Measurements from ENCODE around the gene HELQ. TPM values are rescaled to one million over a fixed set of nuclear protein-coding genes. Genes with fewer than 3 reads are reported as not detected.
A peak's percentile ranks its signal among the peaks of the same experiment; 100 is the strongest.

HELQ gene
- total and polyA plus RNA-seq, 9 of the 15 experiments (the other 6 are each of a cell fraction or from before 2014, with no cell fraction given), result 3.5 to 15.2 (median 11.9) TPM

- TF ChIP-seq, protein P1, sequence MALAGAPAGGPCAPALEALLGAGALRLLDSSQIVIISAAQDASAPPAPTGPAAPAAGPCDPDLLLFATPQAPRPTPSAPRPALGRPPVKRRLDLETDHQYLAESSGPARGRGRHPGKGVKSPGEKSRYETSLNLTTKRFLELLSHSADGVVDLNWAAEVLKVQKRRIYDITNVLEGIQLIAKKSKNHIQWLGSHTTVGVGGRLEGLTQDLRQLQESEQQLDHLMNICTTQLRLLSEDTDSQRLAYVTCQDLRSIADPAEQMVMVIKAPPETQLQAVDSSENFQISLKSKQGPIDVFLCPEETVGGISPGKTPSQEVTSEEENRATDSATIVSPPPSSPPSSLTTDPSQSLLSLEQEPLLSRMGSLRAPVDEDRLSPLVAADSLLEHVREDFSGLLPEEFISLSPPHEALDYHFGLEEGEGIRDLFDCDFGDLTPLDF (CRISPR knock-in tag; IDR thresholded peaks at IDR 0.05), result peak; percentile 55; the same call in 1 of the 2 replicates
- TF ChIP-seq CEBPG (CRISPR knock-in tag; IDR thresholded peaks at IDR 0.05) (no peak), CEBPG (tag; conservative IDR thresholded peaks at IDR 0.05 in 1 of 2, IDR thresholded peaks at IDR 0.05 in 1 of 2) (no peak), MLX (CRISPR knock-in tag; conservative IDR thresholded peaks at IDR 0.05) (0 out of 4 replicates have a peak, but pooled peaks of 1 of the 2 experiments have one; percentile 48), FOXA3 (CRISPR knock-in tag; conservative IDR thresholded peaks at IDR 0.05 in 1 of 2, IDR thresholded peaks at IDR 0.05 in 1 of 2) (no peak), FOXP1 (CRISPR knock-in tag; IDR thresholded peaks at IDR 0.05) (0 out of 2 replicates have a peak, but pooled peaks have one; percentile 46), ZNF384 (IDR thresholded peaks at IDR 0.05; ENCODE audit: low read depth, low read length) (no peak), RBFOX2 (IDR thresholded peaks at IDR 0.05; ENCODE audit: low read depth, low read length) (peak; percentile 89), ESRRB (CRISPR knock-in tag; IDR thresholded peaks at IDR 0.05; ENCODE audit: borderline replicate concordance) (no peak), POLR3A (IDR thresholded peaks at IDR 0.05; ENCODE audit: borderline replicate concordance, extremely low read depth, insufficient read depth, insufficient read length) (no peak), CAMTA2 (CRISPR knock-in tag; conservative IDR thresholded peaks at IDR 0.05) (no peak), DLX4 (CRISPR knock-in tag; IDR thresholded peaks at IDR 0.05) (no peak), KLF16 (IDR thresholded peaks at IDR 0.05) (no peak), MEF2A (IDR thresholded peaks at IDR 0.05; ENCODE audit: control insufficient read depth, low read depth, low read length) (no peak; the same call in 1 of the 2 replicates)
- TF ChIP-seq, protein P2, sequence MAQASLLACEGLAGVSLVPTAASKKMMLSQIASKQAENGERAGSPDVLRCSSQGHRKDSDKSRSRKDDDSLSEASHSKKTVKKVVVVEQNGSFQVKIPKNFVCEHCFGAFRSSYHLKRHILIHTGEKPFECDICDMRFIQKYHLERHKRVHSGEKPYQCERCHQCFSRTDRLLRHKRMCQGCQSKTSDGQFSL (CRISPR knock-in tag; IDR thresholded peaks at IDR 0.05), result peak; percentile 77
- TF ChIP-seq, protein P2 (tag; IDR thresholded peaks at IDR 0.05), result no peak
- TF ChIP-seq, protein P3, sequence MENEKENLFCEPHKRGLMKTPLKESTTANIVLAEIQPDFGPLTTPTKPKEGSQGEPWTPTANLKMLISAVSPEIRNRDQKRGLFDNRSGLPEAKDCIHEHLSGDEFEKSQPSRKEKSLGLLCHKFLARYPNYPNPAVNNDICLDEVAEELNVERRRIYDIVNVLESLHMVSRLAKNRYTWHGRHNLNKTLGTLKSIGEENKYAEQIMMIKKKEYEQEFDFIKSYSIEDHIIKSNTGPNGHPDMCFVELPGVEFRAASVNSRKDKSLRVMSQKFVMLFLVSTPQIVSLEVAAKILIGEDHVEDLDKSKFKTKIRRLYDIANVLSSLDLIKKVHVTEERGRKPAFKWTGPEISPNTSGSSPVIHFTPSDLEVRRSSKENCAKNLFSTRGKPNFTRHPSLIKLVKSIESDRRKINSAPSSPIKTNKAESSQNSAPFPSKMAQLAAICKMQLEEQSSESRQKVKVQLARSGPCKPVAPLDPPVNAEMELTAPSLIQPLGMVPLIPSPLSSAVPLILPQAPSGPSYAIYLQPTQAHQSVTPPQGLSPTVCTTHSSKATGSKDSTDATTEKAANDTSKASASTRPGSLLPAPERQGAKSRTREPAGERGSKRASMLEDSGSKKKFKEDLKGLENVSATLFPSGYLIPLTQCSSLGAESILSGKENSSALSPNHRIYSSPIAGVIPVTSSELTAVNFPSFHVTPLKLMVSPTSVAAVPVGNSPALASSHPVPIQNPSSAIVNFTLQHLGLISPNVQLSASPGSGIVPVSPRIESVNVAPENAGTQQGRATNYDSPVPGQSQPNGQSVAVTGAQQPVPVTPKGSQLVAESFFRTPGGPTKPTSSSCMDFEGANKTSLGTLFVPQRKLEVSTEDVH (IDR thresholded peaks at IDR 0.05; ENCODE audit: low read depth, partially characterized antibody), result no peak
- TF ChIP-seq, protein P4, sequence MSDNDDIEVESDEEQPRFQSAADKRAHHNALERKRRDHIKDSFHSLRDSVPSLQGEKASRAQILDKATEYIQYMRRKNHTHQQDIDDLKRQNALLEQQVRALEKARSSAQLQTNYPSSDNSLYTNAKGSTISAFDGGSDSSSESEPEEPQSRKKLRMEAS (CRISPR knock-in tag; IDR thresholded peaks at IDR 0.05), result peak; percentile 91
Observed at GRCh38 chr4:83484500-83485461, 29.2 kb upstream of the HELQ start, which contains the start of gene ABRAXAS1 (continued).

Measured in K562 (cell line).